ENCODE data around the gene EPN2.

Gene EPN2

DNA sequence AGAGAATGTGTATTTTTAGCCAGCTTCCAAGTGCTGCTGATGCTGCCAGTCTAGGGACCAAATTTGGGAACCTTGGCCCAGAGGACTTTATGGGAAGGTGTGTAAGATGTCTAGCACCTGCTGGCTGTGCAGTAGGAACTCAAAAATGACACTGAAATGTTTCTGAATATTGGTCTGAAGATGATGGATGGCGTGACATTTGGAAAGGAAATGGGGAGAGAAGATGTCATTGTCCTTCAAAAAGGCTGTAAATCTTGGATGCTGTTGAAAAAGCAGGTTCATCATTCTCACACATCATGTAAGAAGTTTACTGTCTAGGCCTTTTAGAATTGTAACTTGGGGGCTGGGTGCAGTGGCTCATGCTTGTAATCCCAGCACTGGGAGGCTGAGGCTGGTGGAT lies 6.7 kb downstream of the EPN2 start:
- H3K4me3 ChIP-seq (ENCODE audit: low read depth, low read length): no peak overlapping the region
- DNase-seq: no peak
- peaks cover 12% of the 10 kb centered on the region for H3K4me1 ChIP-seq
- no peaks in the 10 kb centered on the region for H3K9me3 ChIP-seq
- H3K36me3 ChIP-seq: no peaks in the 10 kb centered on the region
- TF ChIP-seq, protein P1, sequence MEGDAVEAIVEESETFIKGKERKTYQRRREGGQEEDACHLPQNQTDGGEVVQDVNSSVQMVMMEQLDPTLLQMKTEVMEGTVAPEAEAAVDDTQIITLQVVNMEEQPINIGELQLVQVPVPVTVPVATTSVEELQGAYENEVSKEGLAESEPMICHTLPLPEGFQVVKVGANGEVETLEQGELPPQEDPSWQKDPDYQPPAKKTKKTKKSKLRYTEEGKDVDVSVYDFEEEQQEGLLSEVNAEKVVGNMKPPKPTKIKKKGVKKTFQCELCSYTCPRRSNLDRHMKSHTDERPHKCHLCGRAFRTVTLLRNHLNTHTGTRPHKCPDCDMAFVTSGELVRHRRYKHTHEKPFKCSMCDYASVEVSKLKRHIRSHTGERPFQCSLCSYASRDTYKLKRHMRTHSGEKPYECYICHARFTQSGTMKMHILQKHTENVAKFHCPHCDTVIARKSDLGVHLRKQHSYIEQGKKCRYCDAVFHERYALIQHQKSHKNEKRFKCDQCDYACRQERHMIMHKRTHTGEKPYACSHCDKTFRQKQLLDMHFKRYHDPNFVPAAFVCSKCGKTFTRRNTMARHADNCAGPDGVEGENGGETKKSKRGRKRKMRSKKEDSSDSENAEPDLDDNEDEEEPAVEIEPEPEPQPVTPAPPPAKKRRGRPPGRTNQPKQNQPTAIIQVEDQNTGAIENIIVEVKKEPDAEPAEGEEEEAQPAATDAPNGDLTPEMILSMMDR (IDR thresholded peaks at IDR 0.05; ENCODE audit: low read depth, low read length): no peak
- H3K27me3 ChIP-seq: no peaks in the 10 kb centered on the region

DNA sequence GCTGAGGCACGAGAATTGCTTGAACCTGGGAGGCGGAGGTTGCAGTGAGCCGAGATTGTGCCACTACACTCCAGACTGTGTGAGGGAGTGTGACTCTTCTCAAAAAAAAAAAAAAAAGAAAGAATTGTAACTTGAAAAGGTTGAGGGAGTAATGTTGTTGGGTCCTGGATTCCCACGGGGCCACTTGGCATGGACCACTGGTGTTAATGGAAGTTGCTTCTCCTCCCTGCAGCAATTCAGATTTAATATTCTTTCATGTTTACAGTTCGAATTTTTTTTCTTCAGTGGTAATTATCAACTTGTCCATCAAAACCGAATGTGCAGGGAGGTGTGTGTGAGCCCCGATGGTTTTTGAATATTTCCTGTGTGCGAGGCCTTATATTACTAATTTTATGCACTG lies 7.2 kb downstream of the EPN2 start:
- TF ChIP-seq, protein P1 (IDR thresholded peaks at IDR 0.05; ENCODE audit: low read depth, low read length): no peak
- DNase-seq: no peak
- no peaks in the 10 kb centered on the region for H3K9me3 ChIP-seq
- peaks cover 14% of the 10 kb centered on the region for H3K4me1 ChIP-seq
- H3K4me3 ChIP-seq (ENCODE audit: low read depth, low read length): no peak overlapping the region
- H3K27me3 ChIP-seq: no peaks in the 10 kb centered on the region
- H3K36me3 ChIP-seq: no peaks in the 10 kb centered on the region

DNA sequence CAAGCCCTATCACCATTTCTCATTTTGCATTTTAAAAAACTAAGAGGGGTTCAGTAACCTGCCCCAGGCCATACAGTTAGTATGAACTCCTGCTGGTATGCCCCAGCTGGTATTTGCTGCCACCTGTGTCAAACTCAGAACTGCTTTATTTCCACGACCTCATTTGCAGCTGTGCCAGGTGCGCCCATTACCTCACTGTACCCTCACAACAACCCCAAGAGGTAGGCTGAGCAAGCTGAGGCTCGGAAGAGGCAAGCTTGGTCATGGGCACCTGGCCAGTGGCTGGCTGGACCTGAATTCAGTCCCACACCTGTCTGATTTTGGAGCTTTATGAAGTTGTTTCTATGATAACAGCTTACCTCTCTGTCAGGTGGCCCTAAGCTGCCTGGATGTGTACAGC lies 7.6 kb downstream of the EPN2 start:
- Histone ChIP-seq H3K36me3 (no peaks in the 10 kb centered on the region), H3K4me1 (peaks cover 18% of the 10 kb centered on the region), H3K4me3 (ENCODE audit: low read depth, low read length) (no peak overlapping the region), H3K9me3 (no peaks in the 10 kb centered on the region), H3K27me3 (no peaks in the 10 kb centered on the region)
- DNase-seq: no peak
- TF ChIP-seq, protein P1 (IDR thresholded peaks at IDR 0.05; ENCODE audit: low read depth, low read length): no peak

DNA sequence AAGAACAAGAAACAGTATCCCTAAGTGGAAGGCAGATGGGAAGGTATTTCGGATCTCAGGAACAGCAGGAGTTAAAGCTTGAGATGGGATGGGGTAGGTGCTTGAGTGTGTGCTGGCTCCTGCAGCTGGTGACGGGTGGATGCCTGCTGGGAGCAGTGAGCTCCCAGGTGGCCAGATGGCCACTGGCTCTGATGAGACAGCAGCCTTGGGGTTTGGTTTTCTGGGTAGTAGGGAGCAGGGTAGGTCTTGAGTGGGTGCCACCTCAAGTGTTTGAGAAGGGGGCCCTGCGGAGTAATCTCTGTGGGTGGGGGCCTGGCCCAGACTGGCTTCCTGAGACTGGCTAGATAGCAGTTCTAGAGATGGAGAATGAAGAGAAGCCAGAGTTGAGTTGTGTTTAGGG lies 10.3 kb downstream of the EPN2 start:
- TF ChIP-seq, protein P1 (IDR thresholded peaks at IDR 0.05; ENCODE audit: low read depth, low read length): no peak
- Histone ChIP-seq H3K27me3 (no peaks in the 10 kb centered on the region), H3K36me3 (no peaks in the 10 kb centered on the region), H3K9me3 (no peaks in the 10 kb centered on the region), H3K4me1 (peaks cover 18% of the 10 kb centered on the region), H3K4me3 (ENCODE audit: low read depth, low read length) (no peak overlapping the region)
- DNase-seq: peak; percentile 10

DNA sequence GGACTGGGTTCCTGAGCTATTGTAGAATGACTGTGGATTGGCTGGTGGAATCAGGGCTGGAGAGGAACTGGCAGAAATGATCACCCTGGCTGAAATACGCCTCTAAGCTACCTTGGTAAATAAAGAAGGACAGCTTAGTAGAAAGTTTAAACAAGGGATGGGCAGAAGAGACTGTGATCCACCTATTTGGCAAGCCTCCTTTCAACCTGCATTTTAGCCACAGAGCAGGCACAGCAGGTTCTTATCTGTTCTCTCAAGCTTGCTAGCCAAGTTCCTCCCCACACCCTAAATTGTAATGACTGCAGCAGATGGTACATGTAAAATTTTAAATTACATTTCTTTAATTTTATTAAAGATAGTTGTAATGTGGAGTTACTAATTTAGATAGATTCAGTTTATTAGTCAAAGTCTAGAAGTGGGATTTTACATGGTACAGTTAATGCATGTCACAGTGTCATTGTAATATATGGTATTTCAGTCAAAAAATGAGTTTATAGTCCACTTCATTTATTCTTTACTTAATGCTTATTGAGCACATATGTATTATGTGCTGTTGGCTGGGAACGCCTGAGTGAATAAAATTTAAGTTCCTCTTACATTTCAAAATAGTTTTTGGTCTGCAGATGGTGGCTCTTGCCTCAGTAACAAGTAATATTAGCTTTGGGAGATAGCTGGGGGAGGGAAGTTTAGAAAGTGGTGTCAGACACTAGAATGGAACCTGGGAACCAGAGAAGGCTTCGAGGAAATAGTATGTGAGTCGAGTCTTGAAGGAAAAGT lies 11.2 kb downstream of the EPN2 start:
- DNase-seq: no peak
- peaks cover 18% of the 10 kb centered on the region for H3K4me1 ChIP-seq
- TF ChIP-seq, protein P1 (IDR thresholded peaks at IDR 0.05; ENCODE audit: low read depth, low read length): no peak

DNA sequence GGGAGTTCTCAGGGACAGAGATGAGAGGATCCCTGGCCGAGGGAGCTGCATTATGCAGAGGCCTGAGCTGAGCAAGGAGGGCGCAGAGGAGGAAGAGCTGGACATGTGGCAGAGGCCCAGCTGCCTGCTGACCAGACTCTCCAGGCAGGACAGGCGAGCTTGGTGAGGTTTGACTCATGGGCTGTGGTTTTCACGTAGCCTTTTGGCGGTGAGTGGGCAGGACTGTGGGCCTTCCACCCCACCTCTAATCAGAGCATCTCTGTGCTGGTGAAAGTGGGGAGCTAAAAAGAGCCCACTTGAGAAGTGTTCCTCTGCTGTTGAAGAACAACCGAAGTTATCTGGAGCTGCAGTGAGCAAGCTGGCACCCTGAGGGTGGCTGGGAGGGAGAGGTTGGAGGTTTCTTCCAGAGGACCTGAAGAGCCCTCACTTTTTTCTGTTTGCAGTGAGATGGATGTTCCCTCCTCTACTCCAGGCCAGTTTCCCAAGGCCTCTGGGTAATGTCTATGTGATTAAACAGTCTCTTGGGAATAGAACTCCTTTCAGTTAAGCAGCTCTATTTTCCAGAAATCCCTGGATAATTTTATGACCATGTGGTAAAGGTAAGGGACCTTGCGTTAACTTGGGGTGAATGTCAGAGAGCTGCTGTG lies 11.9 kb downstream of the EPN2 start:
- peak; percentile 27 for DNase-seq
- H3K9me3 ChIP-seq: no peaks in the 10 kb centered on the region
- H3K36me3 ChIP-seq: no peaks in the 10 kb centered on the region
- TF ChIP-seq, protein P1 (IDR thresholded peaks at IDR 0.05; ENCODE audit: low read depth, low read length): no peak
- peaks cover 18% of the 10 kb centered on the region for H3K4me1 ChIP-seq
- no peak overlapping the region for H3K4me3 ChIP-seq (ENCODE audit: low read depth, low read length)
- no peaks in the 10 kb centered on the region for H3K27me3 ChIP-seq

More for the DNA sequence above, 11.2 kb downstream of the EPN2 start:
- H3K9me3 ChIP-seq: no peaks in the 10 kb centered on the region
- H3K27me3 ChIP-seq: no peaks in the 10 kb centered on the region
- H3K36me3 ChIP-seq: no peaks in the 10 kb centered on the region
- no peak overlapping the region for H3K4me3 ChIP-seq (ENCODE audit: low read depth, low read length)

All from BE2C (cell line).